Measurements from ENCODE around the gene CTSD.

DNA sequence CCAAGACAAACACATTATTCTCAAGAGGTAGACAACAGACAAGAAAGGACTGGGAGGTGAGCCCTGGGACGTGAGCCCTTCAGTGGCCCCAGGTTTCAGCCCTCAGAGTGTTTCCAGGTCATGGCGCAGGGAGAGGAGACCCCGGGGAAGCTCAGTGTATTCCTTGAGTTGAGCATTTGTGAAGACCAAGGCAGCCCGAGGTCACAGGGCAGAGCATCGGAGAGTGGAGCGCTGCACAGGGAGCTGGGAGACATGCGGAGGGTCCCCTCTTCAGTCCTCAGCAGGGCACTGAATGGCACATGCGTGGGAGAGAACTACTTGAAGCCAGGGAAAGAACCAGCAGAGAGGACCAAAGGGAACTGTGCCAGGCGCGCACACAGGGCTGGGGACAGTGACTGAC, 55.0 kb downstream of the CTSD start:
- TF ChIP-seq CTCF (IDR thresholded peaks at IDR 0.05) = no peak
- no peak for TF ChIP-seq ZFX (IDR thresholded peaks at IDR 0.05; ENCODE audit: borderline replicate concordance)
